T-helper 17 cell (primary cell): ENCODE data around the gene LPP. TPM values are rescaled to one million over a fixed set of nuclear protein-coding genes. Genes with fewer than 3 reads are reported as not detected.

Source experiments
- ATAC-seq: fragments of 150-1000 bp; cut with Tn5 transposase; 2 replicates; pipeline ENCODE4 v1.10.0; 2021; ENCODE audit warnings: mild to moderate bottlenecking, moderate library complexity
- DNase-seq, 3 donors: peaks; one replicate each; pipeline versions ENCODE4 v3.0.0 to v3.0.0-alpha.2; 2020 to 2021
- H3K9me3 ChIP-seq: one replicate; pipeline ENCODE4 v1.7.0; 2013; ENCODE audit warnings: low read length, mild to moderate bottlenecking; ENCODE audit not compliant: control insufficient read depth, poor library complexity, severe bottlenecking
- H3K27ac Mint-ChIP-seq: one replicate; pipeline ENCODE4 v1.8.0; 2022; ENCODE audit warnings: mild to moderate bottlenecking, moderate library complexity, mixed read lengths
- H3K27me3 Mint-ChIP-seq: one replicate; pipeline ENCODE4 v1.8.0; 2022; ENCODE audit warnings: mixed read lengths
- H3K36me3 Mint-ChIP-seq: one replicate; pipeline ENCODE4 v1.8.0; 2022; ENCODE audit warnings: low read depth, mixed read lengths
- H3K4me1 Mint-ChIP-seq: one replicate; pipeline ENCODE4 v1.8.0; 2022; ENCODE audit warnings: mild to moderate bottlenecking, mixed read lengths
- H3K4me3 Mint-ChIP-seq: one replicate; pipeline ENCODE4 v1.8.0; 2022; ENCODE audit warnings: mild to moderate bottlenecking, moderate library complexity, mixed read lengths
- total RNA-seq, 4 donors: library from RNA in 2 of 4; stranded (reverse) in 2 of 4; gene quantifications; one replicate each; pipeline ENCODE4 v1.2.3 and lab custom pipeline; 2022 to 2026

Gene LPP
- total RNA-seq, 2 donors from 2014 or later, result 81.0 to 94.2 TPM

DNA sequence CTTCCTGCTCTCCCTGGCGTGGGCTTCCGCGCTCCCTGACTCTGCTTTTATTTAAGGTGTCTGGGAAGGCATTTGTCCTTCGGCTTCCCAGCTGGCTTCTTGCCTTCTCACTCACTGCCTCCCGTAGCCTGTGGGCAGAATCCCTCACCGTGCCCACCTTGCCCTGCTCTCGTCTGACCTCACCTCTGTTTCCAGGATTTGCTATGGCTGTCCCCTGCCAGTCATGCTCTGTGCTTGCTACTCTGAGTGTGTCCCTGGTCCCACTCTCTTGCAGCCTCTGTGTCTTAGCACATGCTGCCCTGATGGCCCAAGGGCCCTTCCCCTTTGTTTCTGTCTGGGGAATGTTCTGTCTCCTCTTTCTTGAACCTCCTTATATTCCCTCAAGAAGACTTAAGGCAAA is 26.2 kb downstream of the LPP start:
- H3K4me3 Mint-ChIP-seq, result no peak overlapping the region
- DNase-seq, result no peak
- peaks cover 15% of the 10 kb centered on the region for H3K36me3 Mint-ChIP-seq
- no peak overlapping the region for H3K27ac Mint-ChIP-seq
- no peak for ATAC-seq
- H3K4me1 Mint-ChIP-seq, result peaks cover 46% of the 10 kb centered on the region
- H3K9me3 ChIP-seq, result no peaks in the 10 kb centered on the region
- H3K27me3 Mint-ChIP-seq, result no peaks in the 10 kb centered on the region

DNA sequence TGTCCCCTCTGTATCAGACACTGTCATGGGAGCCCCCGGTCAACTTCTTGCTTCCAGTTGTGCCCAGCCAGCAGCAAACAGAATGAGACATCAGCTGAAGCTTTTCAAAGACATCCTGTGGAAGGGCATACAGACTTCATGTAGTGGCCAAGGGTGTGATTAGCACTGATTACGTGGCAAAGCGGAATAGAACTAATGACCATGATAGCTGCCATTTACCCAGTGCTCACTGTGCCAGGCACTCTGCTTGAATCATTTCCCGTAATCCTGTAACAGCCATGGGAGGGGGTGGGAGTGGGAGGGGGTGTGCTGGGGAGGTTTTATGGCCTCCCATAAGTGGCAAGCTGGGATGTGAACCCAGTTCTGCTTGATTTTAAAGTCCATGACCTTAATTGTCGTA is 29.5 kb downstream of the LPP start:
- H3K9me3 ChIP-seq, result no peaks in the 10 kb centered on the region
- H3K27me3 Mint-ChIP-seq, result no peaks in the 10 kb centered on the region
- H3K36me3 Mint-ChIP-seq, result peaks cover 10% of the 10 kb centered on the region
- H3K27ac Mint-ChIP-seq, result no peak overlapping the region
- ATAC-seq, result no peak
- H3K4me1 Mint-ChIP-seq, result peaks cover 39% of the 10 kb centered on the region
- DNase-seq, result no peak
- H3K4me3 Mint-ChIP-seq, result no peak overlapping the region

DNA sequence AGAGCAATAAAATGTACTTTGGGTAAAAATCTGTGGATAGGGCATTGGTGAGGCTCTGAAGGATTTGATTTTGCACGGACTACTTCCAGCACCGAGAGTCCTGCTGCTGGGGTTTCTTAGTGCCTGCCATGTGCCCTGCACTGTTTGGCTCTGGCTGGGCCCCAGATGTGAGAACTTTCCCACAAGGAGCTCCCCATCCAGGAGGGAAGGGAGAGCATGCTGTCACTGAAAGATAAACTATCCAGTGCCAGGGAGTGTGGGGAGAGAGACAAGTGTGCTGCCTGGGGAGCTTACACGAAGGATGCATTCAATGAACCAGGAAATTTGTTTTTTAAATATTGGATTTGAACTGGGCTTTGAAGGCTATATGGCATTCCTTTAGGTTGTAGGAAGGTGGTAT is 30.2 kb downstream of the LPP start:
- H3K27me3 Mint-ChIP-seq, result no peaks in the 10 kb centered on the region
- H3K36me3 Mint-ChIP-seq, result peaks cover 5% of the 10 kb centered on the region
- H3K9me3 ChIP-seq, result no peaks in the 10 kb centered on the region
- no peak for DNase-seq
- peaks cover 34% of the 10 kb centered on the region for H3K4me1 Mint-ChIP-seq
- no peak for ATAC-seq
- peak overlapping the region; percentile 21 for H3K4me3 Mint-ChIP-seq
- H3K27ac Mint-ChIP-seq, result no peak overlapping the region

DNA sequence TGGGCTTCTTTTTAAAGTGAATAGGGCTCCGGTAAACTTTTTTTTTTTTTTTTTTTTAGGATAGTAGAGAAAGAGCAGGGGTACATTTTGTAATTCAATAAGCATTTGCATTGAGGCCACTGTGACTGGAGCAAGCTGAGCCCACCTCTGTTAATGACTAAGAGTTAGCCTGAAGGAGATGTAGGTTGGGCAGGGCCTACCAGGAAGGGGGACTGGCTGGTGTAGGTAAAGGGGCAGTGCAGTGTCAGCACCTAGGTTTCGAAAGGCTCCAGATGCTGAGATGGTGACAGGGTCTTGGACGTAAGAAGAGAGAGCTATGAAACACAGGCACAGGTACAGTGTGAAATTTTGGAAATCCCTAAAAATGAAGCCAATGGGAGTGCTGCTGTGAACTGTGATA is 30.7 kb downstream of the LPP start:
- peaks cover 31% of the 10 kb centered on the region for H3K4me1 Mint-ChIP-seq
- H3K27me3 Mint-ChIP-seq, result no peaks in the 10 kb centered on the region
- H3K27ac Mint-ChIP-seq, result no peak overlapping the region
- no peak overlapping the region for H3K4me3 Mint-ChIP-seq
- H3K9me3 ChIP-seq, result no peaks in the 10 kb centered on the region
- DNase-seq (no peak), ATAC-seq (no peak)
- H3K36me3 Mint-ChIP-seq, result peaks cover 6% of the 10 kb centered on the region

DNA sequence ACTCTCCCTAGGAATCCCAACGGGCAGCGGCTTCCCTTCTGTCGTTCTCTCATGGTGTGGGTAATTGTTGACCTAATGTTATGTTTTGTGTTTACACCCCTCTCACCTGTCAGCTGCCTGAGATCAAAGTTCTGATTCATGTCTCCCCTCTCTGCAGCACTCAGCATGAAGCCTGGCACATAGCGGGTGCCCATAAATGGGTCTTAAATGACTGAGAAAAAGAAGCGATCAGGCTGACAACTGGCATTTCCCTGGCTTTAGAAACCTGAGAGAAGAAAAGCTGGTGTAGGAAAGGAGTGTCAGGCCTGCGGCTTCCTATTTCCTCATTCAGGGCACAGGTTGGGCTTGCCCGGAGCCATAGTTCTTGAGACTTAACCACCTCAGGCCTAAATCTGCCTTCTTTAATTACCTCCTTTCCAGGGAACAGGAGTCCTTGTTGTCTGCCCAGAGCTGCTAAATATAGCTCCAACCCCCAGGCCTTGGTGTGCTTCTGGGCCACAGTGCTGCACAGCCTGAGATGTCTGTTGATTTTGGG is 31.8 kb downstream of the LPP start:
- Mint-ChIP-seq H3K27me3 (no peaks in the 10 kb centered on the region), H3K4me1 (peaks cover 33% of the 10 kb centered on the region), H3K36me3 (peaks cover 2% of the 10 kb centered on the region), H3K4me3 (peak overlapping the region; percentile 31), H3K27ac (peak overlapping the region; percentile 85)
- DNase-seq, result no peak
- no peak for ATAC-seq
- no peaks in the 10 kb centered on the region for H3K9me3 ChIP-seq

DNA sequence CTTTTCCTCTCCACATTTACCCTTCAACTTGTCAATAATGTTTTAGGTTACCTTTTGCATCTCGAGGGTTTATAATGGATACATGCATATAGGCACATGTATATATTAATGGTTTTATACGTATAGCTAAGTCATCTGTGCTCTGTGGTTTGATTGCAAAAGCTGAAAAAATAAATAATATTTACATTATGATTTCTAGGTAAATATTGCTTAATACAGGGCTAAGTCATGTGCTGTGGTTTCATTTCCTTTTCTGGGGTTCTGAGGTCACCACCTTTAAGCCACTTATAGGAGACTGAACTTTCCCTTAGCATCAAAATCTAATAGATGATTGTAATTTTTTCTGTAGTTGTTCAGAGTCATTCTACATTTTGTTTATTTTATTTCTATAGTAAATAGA is 33.1 kb downstream of the LPP start:
- Mint-ChIP-seq H3K36me3 (peaks cover 6% of the 10 kb centered on the region), H3K4me1 (peaks cover 35% of the 10 kb centered on the region), H3K4me3 (no peak overlapping the region), H3K27ac (no peak overlapping the region), H3K27me3 (no peaks in the 10 kb centered on the region)
- H3K9me3 ChIP-seq, result no peaks in the 10 kb centered on the region
- DNase-seq, result no peak
- ATAC-seq, result peak; percentile 71

DNA sequence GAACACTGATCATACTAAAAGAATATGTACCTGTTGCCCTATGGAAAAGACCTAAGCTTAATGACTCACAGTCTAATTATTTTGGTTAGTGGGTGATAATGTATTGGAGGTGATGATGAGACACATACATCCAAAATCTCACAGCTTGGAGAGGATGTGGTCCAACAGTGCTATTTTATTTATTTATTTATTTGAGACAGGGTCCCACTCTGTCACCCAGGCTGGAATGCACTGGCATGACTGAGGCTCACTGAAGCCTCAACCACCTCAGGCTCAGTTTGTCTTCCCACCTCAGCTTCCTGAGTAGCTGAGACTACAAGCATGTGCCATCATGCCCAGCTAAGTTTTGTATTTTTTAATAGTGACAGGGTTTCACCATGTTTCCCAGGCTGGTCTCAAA is 35.0 kb downstream of the LPP start:
- no peak for ATAC-seq
- peaks cover 12% of the 10 kb centered on the region for H3K36me3 Mint-ChIP-seq

DNA sequence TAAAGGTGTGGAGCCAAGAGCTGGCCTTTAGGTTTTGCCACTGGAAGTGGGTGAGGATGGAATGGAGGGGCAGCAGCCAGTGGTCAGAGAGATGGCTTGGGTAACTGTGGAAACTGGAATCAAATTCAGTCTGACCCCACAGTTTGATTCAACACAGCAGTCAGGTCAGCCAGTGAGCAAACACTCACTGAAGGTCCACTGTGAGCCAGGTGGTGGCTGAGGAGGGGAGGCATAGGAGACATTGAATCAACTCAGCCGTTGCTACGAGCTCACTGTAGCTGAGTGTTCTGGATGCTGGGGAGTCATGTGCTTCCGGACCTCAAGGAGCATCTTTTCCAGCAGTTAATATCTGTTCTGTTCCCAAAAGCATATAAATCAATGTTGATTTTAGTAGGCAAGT is 37.5 kb downstream of the LPP start:
- H3K4me3 Mint-ChIP-seq, result no peak overlapping the region
- H3K27ac Mint-ChIP-seq, result peak overlapping the region; percentile 61
- H3K9me3 ChIP-seq, result no peaks in the 10 kb centered on the region
- ATAC-seq (no peak), DNase-seq (no peak)
- H3K36me3 Mint-ChIP-seq, result peaks cover 14% of the 10 kb centered on the region
- H3K4me1 Mint-ChIP-seq, result peaks cover 38% of the 10 kb centered on the region
- H3K27me3 Mint-ChIP-seq, result no peaks in the 10 kb centered on the region

More for the DNA sequence above, 35.0 kb downstream of the LPP start:
- no peaks in the 10 kb centered on the region for H3K27me3 Mint-ChIP-seq
- no peak overlapping the region for H3K4me3 Mint-ChIP-seq
- H3K9me3 ChIP-seq, result no peaks in the 10 kb centered on the region
- DNase-seq, result no peak
- peaks cover 38% of the 10 kb centered on the region for H3K4me1 Mint-ChIP-seq
- H3K27ac Mint-ChIP-seq, result peak overlapping the region; percentile 87

DNA sequence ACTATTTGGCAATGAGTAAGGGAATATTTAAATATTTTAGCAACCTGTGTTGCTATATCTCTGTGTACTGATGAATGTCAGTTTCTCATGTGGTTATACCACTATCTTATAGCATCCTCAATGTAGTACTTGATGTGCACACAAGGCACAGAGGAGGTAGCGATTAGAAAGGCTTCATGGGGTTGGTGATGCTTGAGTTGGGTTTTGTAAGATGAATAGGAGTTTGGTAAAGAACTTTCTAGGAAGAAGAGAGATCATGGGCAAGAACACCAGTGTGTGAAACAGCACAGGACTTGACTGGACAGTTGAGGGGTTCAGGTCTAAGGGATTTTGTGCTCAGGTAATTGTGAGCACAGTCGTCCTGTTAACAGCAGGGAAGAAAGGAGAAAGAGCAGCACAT is 38.1 kb downstream of the LPP start:
- H3K27me3 Mint-ChIP-seq, result no peaks in the 10 kb centered on the region
- no peak overlapping the region for H3K4me3 Mint-ChIP-seq
- no peaks in the 10 kb centered on the region for H3K9me3 ChIP-seq
- H3K4me1 Mint-ChIP-seq, result peaks cover 40% of the 10 kb centered on the region
- peaks cover 17% of the 10 kb centered on the region for H3K36me3 Mint-ChIP-seq
- no peak overlapping the region for H3K27ac Mint-ChIP-seq
- no peak for ATAC-seq
- no peak for DNase-seq

DNA sequence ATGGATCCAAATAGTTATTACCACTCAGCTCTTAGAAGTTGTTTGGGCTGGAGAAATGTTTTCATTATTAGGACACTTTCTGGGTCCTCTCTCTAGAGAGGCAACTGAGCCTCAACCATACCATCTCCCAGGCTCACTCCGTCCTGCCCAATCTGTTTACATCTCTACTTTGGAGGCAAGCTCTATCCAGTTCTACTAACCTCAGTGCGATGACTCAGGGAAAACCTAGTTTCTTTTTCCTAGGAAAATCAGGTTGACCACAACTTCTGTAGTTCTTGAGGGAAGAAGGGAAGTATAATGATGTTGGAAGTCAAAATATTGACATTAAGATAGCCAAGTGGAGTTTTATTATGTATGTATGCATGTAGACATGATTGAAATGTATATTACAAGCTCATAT is 40.4 kb downstream of the LPP start:
- Mint-ChIP-seq H3K4me3 (no peak overlapping the region), H3K4me1 (peaks cover 49% of the 10 kb centered on the region), H3K27me3 (no peaks in the 10 kb centered on the region), H3K27ac (no peak overlapping the region), H3K36me3 (peaks cover 17% of the 10 kb centered on the region)
- no peak for DNase-seq
- H3K9me3 ChIP-seq, result no peaks in the 10 kb centered on the region
- ATAC-seq, result no peak

DNA sequence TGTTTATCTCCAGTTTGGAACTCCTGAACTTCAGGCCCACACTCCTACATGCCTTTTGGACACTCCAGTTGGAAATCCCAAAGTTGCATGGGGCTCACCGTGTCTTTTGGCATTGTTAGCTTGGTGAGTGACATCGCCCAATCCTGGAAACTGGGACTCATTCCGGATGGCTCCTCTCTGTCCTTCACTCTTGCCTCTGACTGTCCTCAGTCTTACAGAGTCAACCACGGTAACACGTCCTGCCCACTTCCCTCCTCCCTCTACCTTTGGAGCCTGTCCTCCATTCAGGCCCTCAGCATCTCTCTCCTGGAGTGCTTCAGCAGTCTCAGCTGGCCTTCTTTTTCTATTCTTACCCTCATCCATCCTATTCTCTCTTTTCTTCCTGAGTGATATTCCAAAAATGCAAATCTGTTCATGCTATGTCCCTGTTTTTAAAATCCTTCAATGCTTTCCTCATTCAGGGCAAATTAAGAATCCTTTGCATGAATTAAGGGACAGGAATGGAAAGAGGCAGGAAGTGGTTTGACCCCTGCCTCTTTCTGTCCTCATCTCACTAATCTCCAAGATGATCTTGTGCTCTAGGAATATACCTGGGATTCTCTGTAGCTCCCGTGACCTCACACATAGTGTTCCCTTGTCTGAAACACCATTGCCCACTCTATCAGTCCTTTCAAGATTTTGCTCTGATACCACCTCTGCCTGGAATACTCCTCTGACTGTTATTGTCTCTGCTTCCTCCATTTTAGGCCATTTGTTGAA is 42.5 kb downstream of the LPP start:
- Mint-ChIP-seq H3K4me1 (peaks cover 38% of the 10 kb centered on the region), H3K27ac (no peak overlapping the region), H3K36me3 (peaks cover 12% of the 10 kb centered on the region), H3K27me3 (no peaks in the 10 kb centered on the region), H3K4me3 (no peak overlapping the region)
- ATAC-seq, result no peak
- no peak for DNase-seq
- no peaks in the 10 kb centered on the region for H3K9me3 ChIP-seq

DNA sequence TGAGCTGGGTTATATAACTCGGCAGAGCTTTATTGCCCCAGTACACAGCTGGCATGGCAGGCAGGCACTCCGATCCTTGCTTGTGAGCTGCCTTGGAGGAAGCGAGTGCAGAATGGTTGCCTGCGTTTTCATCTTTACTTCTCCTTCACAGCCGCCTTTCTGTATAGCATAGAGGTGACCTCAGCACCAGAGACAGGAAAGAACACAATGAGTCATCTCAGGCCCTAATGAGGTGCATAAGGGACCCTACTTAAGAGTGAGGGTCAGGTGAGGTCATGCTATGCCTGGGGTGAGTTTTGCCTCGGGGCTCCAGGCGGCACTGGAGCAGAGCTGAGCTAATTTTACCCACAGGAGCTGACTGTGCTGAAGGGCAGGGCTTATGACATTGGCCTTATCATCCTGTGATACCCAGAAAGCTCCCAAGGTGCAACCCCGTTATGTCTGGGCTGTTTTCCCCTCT is 43.5 kb downstream of the LPP start:
- Mint-ChIP-seq H3K36me3 (peaks cover 9% of the 10 kb centered on the region), H3K27ac (no peak overlapping the region), H3K4me3 (no peak overlapping the region), H3K27me3 (no peaks in the 10 kb centered on the region), H3K4me1 (peaks cover 43% of the 10 kb centered on the region)
- no peaks in the 10 kb centered on the region for H3K9me3 ChIP-seq
- DNase-seq (no peak), ATAC-seq (no peak)

DNA sequence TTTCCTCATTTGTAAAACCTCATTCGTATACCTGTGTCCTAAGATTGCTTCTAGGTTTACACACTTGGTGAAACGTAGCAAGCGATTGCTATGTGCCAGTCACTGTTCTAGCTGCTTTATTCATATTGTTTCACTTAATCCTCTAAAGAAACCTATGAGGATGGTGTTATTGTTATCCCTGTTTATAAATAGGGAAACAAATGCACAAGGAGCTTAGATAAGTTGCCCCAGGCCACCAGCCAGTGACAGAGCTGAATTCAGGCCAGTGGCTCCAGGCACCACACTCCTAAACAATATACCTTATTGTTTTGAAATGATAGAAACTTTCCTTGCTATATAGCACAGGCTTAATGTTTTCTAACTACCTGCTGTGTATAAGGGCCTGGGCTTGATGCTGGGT is 44.0 kb downstream of the LPP start:
- H3K4me1 Mint-ChIP-seq, result peaks cover 43% of the 10 kb centered on the region
- DNase-seq (no peak), ATAC-seq (no peak)
- peaks cover 5% of the 10 kb centered on the region for H3K36me3 Mint-ChIP-seq
- no peak overlapping the region for H3K4me3 Mint-ChIP-seq
- no peaks in the 10 kb centered on the region for H3K27me3 Mint-ChIP-seq
- no peak overlapping the region for H3K27ac Mint-ChIP-seq
- H3K9me3 ChIP-seq, result no peaks in the 10 kb centered on the region

DNA sequence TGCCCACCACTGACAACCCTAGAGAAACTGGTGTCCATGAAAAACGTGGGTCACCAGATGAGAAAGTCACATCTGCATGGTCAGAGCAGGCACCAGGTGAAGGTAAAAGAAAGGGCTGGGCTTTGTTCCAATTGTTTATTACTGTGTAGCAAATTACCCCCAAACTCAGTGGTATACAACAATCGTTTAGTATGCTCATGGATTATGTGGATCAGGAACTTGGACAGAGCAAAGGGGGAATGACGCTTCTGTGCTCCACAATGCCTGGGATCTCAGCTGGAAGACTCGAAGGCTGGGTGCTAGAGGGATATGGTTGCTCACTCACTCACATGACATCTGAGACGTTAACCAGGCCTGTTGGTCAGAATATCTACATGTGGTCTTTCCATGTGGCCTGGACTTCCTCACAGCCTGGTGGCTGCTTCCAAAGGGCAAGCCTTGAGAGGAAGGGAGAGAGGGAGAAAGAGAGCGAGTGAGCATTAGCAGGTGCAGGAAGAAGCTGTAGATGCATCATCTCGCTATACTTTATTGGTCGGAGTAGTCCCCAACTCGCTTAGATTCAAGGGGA is 44.9 kb downstream of the LPP start:
- H3K9me3 ChIP-seq, result no peaks in the 10 kb centered on the region
- no peak overlapping the region for H3K4me3 Mint-ChIP-seq
- peaks cover 42% of the 10 kb centered on the region for H3K4me1 Mint-ChIP-seq
- DNase-seq (no peak), ATAC-seq (no peak)
- H3K36me3 Mint-ChIP-seq, result peaks cover 4% of the 10 kb centered on the region
- H3K27me3 Mint-ChIP-seq, result no peaks in the 10 kb centered on the region
- no peak overlapping the region for H3K27ac Mint-ChIP-seq
